Measurements from ENCODE around the gene CYP2J2. TPM values are rescaled to one million over a fixed set of nuclear protein-coding genes. Genes with fewer than 3 reads are reported as not detected.
A peak's percentile ranks its signal among the peaks of the same experiment; 100 is the strongest.
"Not testable (repeated sequence)": the region's sequence is repeated elsewhere in the genome, so short reads cannot be mapped to it uniquely, and the experiment has no call there.

Gene CYP2J2, protein sequence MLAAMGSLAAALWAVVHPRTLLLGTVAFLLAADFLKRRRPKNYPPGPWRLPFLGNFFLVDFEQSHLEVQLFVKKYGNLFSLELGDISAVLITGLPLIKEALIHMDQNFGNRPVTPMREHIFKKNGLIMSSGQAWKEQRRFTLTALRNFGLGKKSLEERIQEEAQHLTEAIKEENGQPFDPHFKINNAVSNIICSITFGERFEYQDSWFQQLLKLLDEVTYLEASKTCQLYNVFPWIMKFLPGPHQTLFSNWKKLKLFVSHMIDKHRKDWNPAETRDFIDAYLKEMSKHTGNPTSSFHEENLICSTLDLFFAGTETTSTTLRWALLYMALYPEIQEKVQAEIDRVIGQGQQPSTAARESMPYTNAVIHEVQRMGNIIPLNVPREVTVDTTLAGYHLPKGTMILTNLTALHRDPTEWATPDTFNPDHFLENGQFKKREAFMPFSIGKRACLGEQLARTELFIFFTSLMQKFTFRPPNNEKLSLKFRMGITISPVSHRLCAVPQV
- 1 to 10 TPM; 2.4 to 8.7 (median 3.2) TPM for total RNA-seq

GRCh38 chr1:59926381-59927123 is at the start of gene CYP2J2:
TSS of gene CYP2J2 (minus strand) at chr1:59926773. CDS start at chr1:59926746, 27 bp downstream.
- TF ChIP-seq CTCF (IDR thresholded peaks at IDR 0.05 in 4 of 5, conservative IDR thresholded peaks at IDR 0.05 in 1 of 5), result no peak
- peak; percentile 40 to 51 for TF ChIP-seq POLR2A (IDR thresholded peaks at IDR 0.05)
- Histone ChIP-seq H3K4me1 (peaks cover 0 to 9% of the 10 kb centered on the region in 2 donors), H3K27ac (peak within 1 kb of the TSS; percentile 71 to 84 (median 76)), H3K9me3 (peaks cover 0 to 8% (median 0%) of the 10 kb centered on the region in 3 donors), H3K27me3 (no peaks in the 10 kb centered on the region), H3K4me3 (peak within 1 kb of the TSS; percentile 51 to 72 (median 58)), H3K36me3 (no peaks in the 10 kb centered on the region)
- intact Hi-C loops (cut with DNase I; ENCODE audit: low total_unique reads) (loop anchor here (5.0 to 10.0 kb wide), 2 partner anchors 402 to 884 kb away; no protein-coding TSS in a partner anchor), in situ Hi-C loops (cut with MboI; ENCODE audit: low sequenced_read_pairs in 4 of 4) (loop anchor here in 2 of 4 donors (25.0 kb wide), 2 partner anchors 1189 to 1214 kb away; partner anchors contain the start of gene MYSM1 (in 1 of the 2))
- ATAC-seq, result peak; percentile 87 to 89
- DNase-seq, result peak; percentile 15 to 73

- in situ Hi-C loops (cut with MboI; ENCODE audit: low sequenced_read_pairs in 4 of 4), result loop anchor here in 1 of 4 donors (25.0 kb wide), 1 partner anchor 1064 kb away; no protein-coding TSS in a partner anchor
- TF ChIP-seq POLR2A (IDR thresholded peaks at IDR 0.05), result no peak
- no peak for TF ChIP-seq CTCF (IDR thresholded peaks at IDR 0.05 in 4 of 5, conservative IDR thresholded peaks at IDR 0.05 in 1 of 5)
- intact Hi-C loops (cut with DNase I; ENCODE audit: low total_unique reads), result no loop called here
Measured at GRCh38 chr1:59973719-59974118, 47.1 kb upstream of the CYP2J2 start.

GRCh38 chr1:59972216-59972927 is 45.8 kb upstream of the CYP2J2 start:
- no peaks in the 10 kb centered on the region for H3K9me3 ChIP-seq
- TF ChIP-seq CTCF (IDR thresholded peaks at IDR 0.05 in 4 of 5, conservative IDR thresholded peaks at IDR 0.05 in 1 of 5) (no peak), POLR2A (IDR thresholded peaks at IDR 0.05) (no peak)
- DNase-seq, result no peak

More at GRCh38 chr1:59973719-59974118, 47.1 kb upstream of the CYP2J2 start:
- Histone ChIP-seq H3K4me3 (no peak overlapping the region), H3K27ac (no peak overlapping the region), H3K27me3 (no peaks in the 10 kb centered on the region), H3K4me1 (peaks cover 8 to 11% of the 10 kb centered on the region in 2 donors), H3K36me3 (no peaks in the 10 kb centered on the region), H3K9me3 (no peaks in the 10 kb centered on the region)
- no peak for ATAC-seq
- DNase-seq, result no peak

GRCh38 chr1:59971464-59971911 is 44.9 kb upstream of the CYP2J2 start:
- TF ChIP-seq POLR2A (IDR thresholded peaks at IDR 0.05) (no peak), CTCF (IDR thresholded peaks at IDR 0.05 in 4 of 5, conservative IDR thresholded peaks at IDR 0.05 in 1 of 5) (peak; percentile 51 to 90 (median 81))
- H3K4me3 ChIP-seq, result no peak overlapping the region
- intact Hi-C loops (cut with DNase I; ENCODE audit: low total_unique reads) (no loop called here), in situ Hi-C loops (cut with MboI; ENCODE audit: low sequenced_read_pairs in 4 of 4) (loop anchor here in 1 of 4 donors (25.0 kb wide), 1 partner anchor 1066 kb away; no protein-coding TSS in a partner anchor)
- no peaks in the 10 kb centered on the region for H3K27me3 ChIP-seq
- peak; percentile 80 to 90 for ATAC-seq
- peak; percentile 6 to 44 for DNase-seq
- peaks cover 8 to 11% of the 10 kb centered on the region in 2 donors for H3K4me1 ChIP-seq
- no peak overlapping the region for H3K27ac ChIP-seq
- H3K9me3 ChIP-seq, result no peaks in the 10 kb centered on the region
- H3K36me3 ChIP-seq, result no peaks in the 10 kb centered on the region

More at GRCh38 chr1:59972216-59972927, 45.8 kb upstream of the CYP2J2 start:
- in situ Hi-C loops (cut with MboI; ENCODE audit: low sequenced_read_pairs in 4 of 4) (loop anchor here in 1 of 4 donors (25.0 kb wide), 1 partner anchor 1065 kb away; no protein-coding TSS in a partner anchor), intact Hi-C loops (cut with DNase I; ENCODE audit: low total_unique reads) (no loop called here)
- no peak for ATAC-seq
- Histone ChIP-seq H3K27ac (no peak overlapping the region), H3K27me3 (no peaks in the 10 kb centered on the region), H3K4me3 (no peak overlapping the region), H3K36me3 (no peaks in the 10 kb centered on the region), H3K4me1 (peaks cover 8 to 11% of the 10 kb centered on the region in 2 donors)

GRCh38 chr1:59969542-59970175 is 43.1 kb upstream of the CYP2J2 start:
- DNase-seq; intact Hi-C loops (cut with DNase I; ENCODE audit: low total_unique reads); H3K36me3 ChIP-seq; H3K4me3 ChIP-seq; ATAC-seq; H3K27me3 ChIP-seq; H3K9me3 ChIP-seq; H3K27ac ChIP-seq: not testable (repeated sequence)
- in situ Hi-C loops (cut with MboI; ENCODE audit: low sequenced_read_pairs in 4 of 4), result loop anchor here in 1 of 4 donors (25.0 kb wide), 1 partner anchor 1068 kb away; no protein-coding TSS in a partner anchor
- peaks cover 8 to 11% of the 10 kb centered on the region in 2 donors for H3K4me1 ChIP-seq

DNA sequence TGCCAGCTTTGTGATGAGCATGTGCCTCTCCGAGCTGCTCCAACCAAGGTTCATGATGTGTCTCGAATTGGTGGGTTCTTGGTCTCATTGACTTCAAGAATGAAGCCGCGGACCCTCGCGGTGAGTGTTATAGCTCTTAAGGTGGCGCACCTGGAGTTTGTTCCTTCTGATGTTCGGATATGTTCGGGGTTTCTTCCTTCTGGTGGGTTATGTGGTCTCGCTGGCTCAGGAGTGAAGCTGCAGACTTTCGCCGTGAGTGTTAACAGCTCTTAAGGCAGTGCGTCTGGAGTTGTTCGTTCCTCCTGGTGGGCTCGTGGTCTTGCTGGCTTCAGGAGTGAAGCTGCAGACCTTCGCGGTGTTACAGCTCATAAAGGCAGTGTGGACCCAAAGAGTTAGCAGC is 42.2 kb upstream of the CYP2J2 start:
- DNase-seq; H3K4me1 ChIP-seq; H3K27me3 ChIP-seq; ATAC-seq; intact Hi-C loops (cut with DNase I; ENCODE audit: low total_unique reads); H3K27ac ChIP-seq; H3K4me3 ChIP-seq; H3K9me3 ChIP-seq; H3K36me3 ChIP-seq: not testable (repeated sequence)
- in situ Hi-C loops (cut with MboI; ENCODE audit: low sequenced_read_pairs in 4 of 4), result loop anchor here in 1 of 4 donors (25.0 kb wide), 1 partner anchor 1069 kb away; no protein-coding TSS in a partner anchor
